Transverse colon (tissue), 3 donors: ENCODE data around the gene CCNA2.

Experiments
- CTCF ChIP-seq, 5 experiments: fragments of 200-600 bp in 3 of 5; fragments of 450-650 bp in 2 of 5; sonication (generic) in 3 of 5; IDR thresholded peaks; 1 replicate in 2 of 5; 2 replicates in 3 of 5; pipeline ENCODE4 v1.5.1; 2016 to 2017; ENCODE audit warnings: antibody characterized with exemption in 5 of 5, inconsistent platforms in 3 of 5, mild to moderate bottlenecking in 2 of 5, moderate library complexity in 1 of 5
- EP300 ChIP-seq: sonication (generic); formaldehyde crosslinking; IDR thresholded peaks from one replicate; pipeline ENCODE4 v1.6.1; 2017; ENCODE audit warnings: antibody characterized with exemption, low read depth

GRCh38 chr4:121869841-121870822 lies 46.4 kb upstream of the CCNA2 start, which contains the start of gene BBS7:
- no peak for TF ChIP-seq CTCF (IDR thresholded peaks at IDR 0.05)
- no peak for TF ChIP-seq EP300
